ENCODE measurements around the gene ASB1.

GRCh38 chr2:238466243-238466756, 39.6 kb downstream of the ASB1 start:
- TF ChIP-seq CTCF (IDR thresholded peaks at IDR 0.05) (no peak), POLR2A (IDR thresholded peaks at IDR 0.05) (no peak), POLR2AphosphoS5 (IDR thresholded peaks at IDR 0.05; ENCODE audit: insufficient read depth in 1 of 2, low read depth in 1 of 2) (no peak)

Data from vagina (tissue), 2 donors.